GM12878 (cell line): ENCODE measurements around the gene HINFP. TPM values are rescaled to one million over a fixed set of nuclear protein-coding genes. Genes with fewer than 3 reads are reported as not detected.
"Not testable (repeated sequence)": the region's sequence is repeated elsewhere in the genome, so short reads cannot be mapped to it uniquely, and the experiment has no call there.

Experiments
- ATAC-seq: fragments of 200-7000 bp; cut with Tn5 transposase; 3 replicates; pipeline ENCODE4 v1.9.1; 2020; ENCODE audit warnings: mild to moderate bottlenecking, moderate library complexity
- BruUV-seq: library from RNA; stranded (reverse); fragments of 400-500 nt; replicated peaks from 2 replicates; lab custom pipeline; 2021; lab: Mats Ljungman, UMichigan
- CTCF ChIA-PET: fragments of 300-600 bp; sonication (Branson Sonifier 250); formaldehyde crosslinking; extraction: SDS; loops from one replicate; lab custom pipeline; 2021; ENCODE audit warnings: inconsistent platforms; lab: Yijun Ruan, JAX
- POLR2A ChIA-PET: fragments of 350-600 bp; formaldehyde crosslinking; extraction: SDS; loops from one replicate; lab custom pipeline; 2021; ENCODE audit warnings: inconsistent platforms; lab: Charles Lee
- RAD21 ChIA-PET: fragments of 300-600 bp; sonication (Branson Sonifier 250); formaldehyde crosslinking; loops from one replicate; lab custom pipeline; 2023; ENCODE audit warnings: antibody characterized with exemption; ENCODE audit not compliant: unreplicated experiment; lab: Charles Lee
- SMC1A ChIA-PET: fragments of 300-600 bp; sonication (Branson Sonifier 250); formaldehyde crosslinking; loops from one replicate; lab custom pipeline; 2023; ENCODE audit not compliant: unreplicated experiment, uncharacterized antibody; lab: Charles Lee
- DNase-seq: peaks from one replicate; pipeline ENCODE4 v3.0.0-alpha.2; 2011; ENCODE audit warnings: low read depth, low spot score
- FAIRE-seq: peaks from 3 replicates; lab custom pipeline; 2011; peaks lifted over from hg19 to GRCh38; lab: Jason Lieb, UNC
- H2AFZ ChIP-seq: 2 replicates; pipeline ENCODE4 v1.6.0; 2011; ENCODE audit warnings: low read depth, low read length, control low read depth; ENCODE audit not compliant: control insufficient read depth
- H3K27ac ChIP-seq: 2 replicates; pipeline ENCODE4 v1.5.1; 2011; ENCODE audit warnings: control low read depth; ENCODE audit not compliant: control insufficient read depth, insufficient read depth
- H3K27me3 ChIP-seq, 2 experiments: replicated peaks in 1 of 2; 2 replicates each; pipeline versions ENCODE4 v1.6.0 to v1.6.1; 2011; ENCODE audit warnings: low read length in 1 of 2; ENCODE audit not compliant: control insufficient read depth in 2 of 2, insufficient read depth in 2 of 2
- H3K36me3 ChIP-seq, 2 experiments: 2 replicates each; pipeline ENCODE4 v1.5.1; 2011; ENCODE audit warnings: low read length in 1 of 2; ENCODE audit not compliant: control insufficient read depth in 2 of 2, insufficient read depth in 2 of 2
- H3K4me1 ChIP-seq: 2 replicates; pipeline ENCODE4 v1.6.1; 2011; ENCODE audit warnings: mild to moderate bottlenecking, low read length, moderate library complexity, mixed read lengths; ENCODE audit not compliant: control insufficient read depth, insufficient read depth
- H3K4me2 ChIP-seq: 2 replicates; pipeline ENCODE4 v1.6.0; 2011; ENCODE audit warnings: control low read depth; ENCODE audit not compliant: control insufficient read depth, insufficient read depth
- H3K4me3 ChIP-seq: fragments of 200-600 bp; sonication (generic); 2 replicates; pipeline ENCODE4 v1.5.1; 2016
- H3K79me2 ChIP-seq: 2 replicates; pipeline ENCODE4 v1.6.0; 2011; ENCODE audit warnings: low read length; ENCODE audit not compliant: control insufficient read depth, insufficient read depth
- H3K9ac ChIP-seq: 2 replicates; pipeline ENCODE4 v1.8.0; 2011; ENCODE audit warnings: low read length, control low read depth, mixed read lengths; ENCODE audit not compliant: control insufficient read depth, insufficient read depth
- H3K9me3 ChIP-seq: replicated peaks from 3 replicates; pipeline ENCODE4 v1.5.1; 2011; ENCODE audit warnings: mild to moderate bottlenecking, low read length; ENCODE audit not compliant: control insufficient read depth, insufficient read depth
- H4K20me1 ChIP-seq: 2 replicates; pipeline ENCODE4 v1.6.0; 2011; ENCODE audit not compliant: control insufficient read depth, insufficient read depth
- CREB1 ChIP-seq: IDR thresholded peaks from 2 replicates; pipeline ENCODE4 v1.6.1; 2012; ENCODE audit warnings: low read depth, mild to moderate bottlenecking, inconsistent platforms
- MEF2A ChIP-seq: IDR thresholded peaks from 2 replicates; pipeline ENCODE4 v1.6.1; 2011; ENCODE audit warnings: low read depth, mild to moderate bottlenecking, low read length, moderate library complexity; ENCODE audit not compliant: insufficient read depth
- RBBP5 ChIP-seq: fragments of 200-600 bp; sonication (generic); conservative IDR thresholded peaks from 2 replicates; pipeline ENCODE4 v1.6.1; 2016
- SIX5 ChIP-seq: IDR thresholded peaks from 2 replicates; pipeline ENCODE4 v1.6.1; 2011; ENCODE audit warnings: mild to moderate bottlenecking, low read depth, low read length, moderate library complexity; ENCODE audit not compliant: severe bottlenecking
- STAT3 ChIP-seq: IDR thresholded peaks from 2 replicates; pipeline ENCODE4 v1.6.1; 2011; ENCODE audit warnings: low read depth, low read length, improper control_type of control experiment
- WGBS: methylation state at CpG from one replicate; pipeline ENCODE4 v1.1.6; 2016; ENCODE audit warnings: low lambda C conversion rate; ENCODE audit not compliant: insufficient replicate concordance, insufficient coverage; ENCODE audit errors: missing lambda C conversion rate; 5-methylcytosine and 5-hydroxymethylcytosine counted together
- in situ Hi-C: fragments of 300-500 bp; cut with MboI; formaldehyde crosslinking; loops from 9 replicates; pipeline ENCODE4 v1.14.3; 2018; ENCODE audit warnings: mixed read lengths
- intact Hi-C: fragments of 100-400 bp; cut with micrococcal nuclease; formaldehyde crosslinking; loops from one replicate; pipeline ENCODE4 v1.14.2; 2022; ENCODE audit not compliant: unreplicated experiment
- polyA plus RNA-seq, 11 experiments: library from polyadenylated mRNA; depleted of rRNA in 4 of 11; unstranded in 6 of 11; stranded (reverse) in 5 of 11; fragments of >200 nt; fragmentation: Nextera tagmentation in 4 of 11; fragmentation: Illumina TruSeq in 1 of 11; extraction: Ambion mirVana in 4 of 11; extraction: Trizol in 1 of 11; gene quantifications; 1 replicate in 1 of 11; 2 replicates in 10 of 11; pipeline versions ENCODE4 v1.2.1 to v1.2.3, GENCODE V29; 2011 to 2016; ENCODE audit warnings: inconsistent platforms in 2 of 11, missing spikeins in 2 of 11, low read depth in 1 of 11
- total RNA-seq, 4 experiments: library from RNA; depleted of rRNA in 3 of 4; stranded (reverse); fragments of >200 nt in 3 of 4; fragmentation: Illumina TruSeq in 1 of 4; extraction: Trizol in 1 of 4; gene quantifications; 2 replicates each; pipeline versions ENCODE4 v1.2.1 to v1.2.3, GENCODE V29; 2013 to 2021
- TF ChIP-seq, protein P1 (sequence below): fragments of 450-650 bp; IDR thresholded peaks from 2 replicates; pipeline ENCODE4 v1.6.1; 2018; ENCODE audit warnings: mild to moderate bottlenecking, low read depth, moderate library complexity; ENCODE audit not compliant: partially characterized antibody
- TF ChIP-seq, protein P2 (sequence below): fragments of 450-650 bp; IDR thresholded peaks from 2 replicates; pipeline ENCODE4 v1.6.1; 2017; ENCODE audit warnings: antibody characterized with exemption, mild to moderate bottlenecking, moderate library complexity
- TF ChIP-seq, protein P3 (sequence below): fragments of 450-650 bp; IDR thresholded peaks from 2 replicates; pipeline ENCODE4 v1.6.1; 2014; ENCODE audit warnings: mild to moderate bottlenecking

The HINFP gene
- total and polyA plus RNA-seq, 10 of the 15 experiments (the other 5 are each of a cell fraction or from before 2014, with no cell fraction given), result 13.1 to 26.3 (median 18.6) TPM

DNA sequence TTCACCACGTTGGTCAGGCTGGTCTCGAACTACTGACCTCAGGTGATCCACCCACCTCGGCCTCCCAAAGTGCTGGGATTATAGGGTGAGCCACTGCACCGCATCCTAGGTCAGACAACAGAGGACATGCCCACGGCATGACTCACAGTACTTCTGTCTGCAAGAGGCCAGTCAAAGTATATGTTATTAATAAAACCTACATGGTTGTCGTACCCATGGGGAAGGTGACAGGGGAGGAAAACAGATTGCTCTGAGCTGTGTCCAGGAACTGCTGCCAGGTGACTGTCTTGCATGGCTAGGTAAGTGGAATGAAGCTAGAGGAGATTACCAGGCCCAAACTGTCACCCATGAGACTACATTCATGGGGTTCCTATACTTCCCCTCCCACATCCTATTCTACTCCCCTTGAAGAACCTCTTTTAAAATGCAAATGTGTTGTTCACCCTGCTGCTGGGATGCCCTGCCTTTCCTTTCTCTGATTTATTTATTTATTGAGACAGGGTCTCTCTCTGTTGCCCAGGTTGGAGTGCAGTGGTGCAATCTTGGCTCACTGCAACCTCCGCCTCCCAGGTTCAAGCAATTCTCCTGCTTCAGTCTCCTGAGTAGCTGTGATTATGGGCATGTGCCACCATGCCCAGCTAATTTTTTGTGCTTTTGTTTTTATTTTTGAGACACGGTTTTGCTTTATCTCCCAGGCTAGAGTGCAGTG is 45.1 kb downstream of the HINFP start (continued):
- TF ChIP-seq, protein P1, sequence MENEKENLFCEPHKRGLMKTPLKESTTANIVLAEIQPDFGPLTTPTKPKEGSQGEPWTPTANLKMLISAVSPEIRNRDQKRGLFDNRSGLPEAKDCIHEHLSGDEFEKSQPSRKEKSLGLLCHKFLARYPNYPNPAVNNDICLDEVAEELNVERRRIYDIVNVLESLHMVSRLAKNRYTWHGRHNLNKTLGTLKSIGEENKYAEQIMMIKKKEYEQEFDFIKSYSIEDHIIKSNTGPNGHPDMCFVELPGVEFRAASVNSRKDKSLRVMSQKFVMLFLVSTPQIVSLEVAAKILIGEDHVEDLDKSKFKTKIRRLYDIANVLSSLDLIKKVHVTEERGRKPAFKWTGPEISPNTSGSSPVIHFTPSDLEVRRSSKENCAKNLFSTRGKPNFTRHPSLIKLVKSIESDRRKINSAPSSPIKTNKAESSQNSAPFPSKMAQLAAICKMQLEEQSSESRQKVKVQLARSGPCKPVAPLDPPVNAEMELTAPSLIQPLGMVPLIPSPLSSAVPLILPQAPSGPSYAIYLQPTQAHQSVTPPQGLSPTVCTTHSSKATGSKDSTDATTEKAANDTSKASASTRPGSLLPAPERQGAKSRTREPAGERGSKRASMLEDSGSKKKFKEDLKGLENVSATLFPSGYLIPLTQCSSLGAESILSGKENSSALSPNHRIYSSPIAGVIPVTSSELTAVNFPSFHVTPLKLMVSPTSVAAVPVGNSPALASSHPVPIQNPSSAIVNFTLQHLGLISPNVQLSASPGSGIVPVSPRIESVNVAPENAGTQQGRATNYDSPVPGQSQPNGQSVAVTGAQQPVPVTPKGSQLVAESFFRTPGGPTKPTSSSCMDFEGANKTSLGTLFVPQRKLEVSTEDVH, result no peak
- TF ChIP-seq, protein P2, sequence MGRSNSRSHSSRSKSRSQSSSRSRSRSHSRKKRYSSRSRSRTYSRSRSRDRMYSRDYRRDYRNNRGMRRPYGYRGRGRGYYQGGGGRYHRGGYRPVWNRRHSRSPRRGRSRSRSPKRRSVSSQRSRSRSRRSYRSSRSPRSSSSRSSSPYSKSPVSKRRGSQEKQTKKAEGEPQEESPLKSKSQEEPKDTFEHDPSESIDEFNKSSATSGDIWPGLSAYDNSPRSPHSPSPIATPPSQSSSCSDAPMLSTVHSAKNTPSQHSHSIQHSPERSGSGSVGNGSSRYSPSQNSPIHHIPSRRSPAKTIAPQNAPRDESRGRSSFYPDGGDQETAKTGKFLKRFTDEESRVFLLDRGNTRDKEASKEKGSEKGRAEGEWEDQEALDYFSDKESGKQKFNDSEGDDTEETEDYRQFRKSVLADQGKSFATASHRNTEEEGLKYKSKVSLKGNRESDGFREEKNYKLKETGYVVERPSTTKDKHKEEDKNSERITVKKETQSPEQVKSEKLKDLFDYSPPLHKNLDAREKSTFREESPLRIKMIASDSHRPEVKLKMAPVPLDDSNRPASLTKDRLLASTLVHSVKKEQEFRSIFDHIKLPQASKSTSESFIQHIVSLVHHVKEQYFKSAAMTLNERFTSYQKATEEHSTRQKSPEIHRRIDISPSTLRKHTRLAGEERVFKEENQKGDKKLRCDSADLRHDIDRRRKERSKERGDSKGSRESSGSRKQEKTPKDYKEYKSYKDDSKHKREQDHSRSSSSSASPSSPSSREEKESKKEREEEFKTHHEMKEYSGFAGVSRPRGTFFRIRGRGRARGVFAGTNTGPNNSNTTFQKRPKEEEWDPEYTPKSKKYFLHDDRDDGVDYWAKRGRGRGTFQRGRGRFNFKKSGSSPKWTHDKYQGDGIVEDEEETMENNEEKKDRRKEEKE, result no peak
- TF ChIP-seq STAT3, result no peak
- no peak for TF ChIP-seq MEF2A
- no peak for TF ChIP-seq CREB1
- no peak for TF ChIP-seq RBBP5
- no peak for TF ChIP-seq SIX5
- TF ChIP-seq, protein P3, sequence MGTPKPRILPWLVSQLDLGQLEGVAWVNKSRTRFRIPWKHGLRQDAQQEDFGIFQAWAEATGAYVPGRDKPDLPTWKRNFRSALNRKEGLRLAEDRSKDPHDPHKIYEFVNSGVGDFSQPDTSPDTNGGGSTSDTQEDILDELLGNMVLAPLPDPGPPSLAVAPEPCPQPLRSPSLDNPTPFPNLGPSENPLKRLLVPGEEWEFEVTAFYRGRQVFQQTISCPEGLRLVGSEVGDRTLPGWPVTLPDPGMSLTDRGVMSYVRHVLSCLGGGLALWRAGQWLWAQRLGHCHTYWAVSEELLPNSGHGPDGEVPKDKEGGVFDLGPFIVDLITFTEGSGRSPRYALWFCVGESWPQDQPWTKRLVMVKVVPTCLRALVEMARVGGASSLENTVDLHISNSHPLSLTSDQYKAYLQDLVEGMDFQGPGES, result no peak
- TF ChIP-seq, all 136 proteins: peak for 0

DNA sequence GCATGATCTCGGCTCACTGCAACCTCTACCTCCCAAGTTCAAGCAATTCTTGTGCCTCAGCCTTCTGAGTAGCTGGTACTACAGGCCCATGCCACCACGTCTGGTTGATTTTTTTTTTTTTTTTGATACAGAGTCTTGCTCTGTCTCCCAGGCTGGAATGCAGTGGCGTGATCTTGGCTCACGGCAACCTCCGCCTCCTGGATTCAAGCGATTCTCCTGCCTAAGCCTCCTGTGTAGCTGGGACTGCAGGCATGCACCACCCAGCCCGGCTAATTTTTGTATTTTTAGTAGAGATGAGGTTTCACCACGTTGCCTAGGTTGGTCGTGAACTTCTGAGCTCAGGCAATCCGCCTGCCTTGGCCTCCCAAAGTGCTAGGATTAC is 45.7 kb downstream of the HINFP start:
- H3K4me1 ChIP-seq, H3K4me3 ChIP-seq, H2AFZ ChIP-seq, ATAC-seq, BruUV-seq, H3K9me3 ChIP-seq, H3K27me3 ChIP-seq, POLR2A ChIA-PET, H3K36me3 ChIP-seq, FAIRE-seq, H3K27ac ChIP-seq, in situ Hi-C loops, H4K20me1 ChIP-seq, DNase-seq, H3K79me2 ChIP-seq, H3K9ac ChIP-seq, H3K4me2 ChIP-seq: not testable (repeated sequence)
- ChIA-PET SMC1A (interaction anchor here (0.6 to 1.5 kb wide), 3 partner anchors 13 to 157 kb away, joined by 3 to 5 read pairs (median 3); no protein-coding TSS in a partner anchor), CTCF (interaction anchor here (0.7 to 1.9 kb wide), 9 partner anchors 10 to 475 kb away, joined by 3 to 9 read pairs (median 3); no protein-coding TSS in a partner anchor), RAD21 (interaction anchor here (1.0 kb wide), 1 partner anchor 105 kb away, joined by 3 read pairs; no protein-coding TSS in a partner anchor)
- intact Hi-C loops, result loop anchor here (5.0 kb wide), 1 partner anchor 155 kb away; no protein-coding TSS in a partner anchor
- WGBS, result 56% methylated on average over 10 of the region's 10 CpGs
